GM12874 (cell line): ENCODE measurements around the gene CSNK1G1.

Experiments
- TF ChIP-seq, protein P1 (sequence below): IDR thresholded peaks from 2 replicates; pipeline ENCODE4 v1.5.1; 2011; ENCODE audit warnings: low read depth, mild to moderate bottlenecking, control low read depth, low read length, moderate library complexity; ENCODE audit not compliant: insufficient read depth

CSNK1G1 gene

GRCh38 chr15:64148168-64148567 lies 207.8 kb downstream of the CSNK1G1 start:
- TF ChIP-seq, protein P1, sequence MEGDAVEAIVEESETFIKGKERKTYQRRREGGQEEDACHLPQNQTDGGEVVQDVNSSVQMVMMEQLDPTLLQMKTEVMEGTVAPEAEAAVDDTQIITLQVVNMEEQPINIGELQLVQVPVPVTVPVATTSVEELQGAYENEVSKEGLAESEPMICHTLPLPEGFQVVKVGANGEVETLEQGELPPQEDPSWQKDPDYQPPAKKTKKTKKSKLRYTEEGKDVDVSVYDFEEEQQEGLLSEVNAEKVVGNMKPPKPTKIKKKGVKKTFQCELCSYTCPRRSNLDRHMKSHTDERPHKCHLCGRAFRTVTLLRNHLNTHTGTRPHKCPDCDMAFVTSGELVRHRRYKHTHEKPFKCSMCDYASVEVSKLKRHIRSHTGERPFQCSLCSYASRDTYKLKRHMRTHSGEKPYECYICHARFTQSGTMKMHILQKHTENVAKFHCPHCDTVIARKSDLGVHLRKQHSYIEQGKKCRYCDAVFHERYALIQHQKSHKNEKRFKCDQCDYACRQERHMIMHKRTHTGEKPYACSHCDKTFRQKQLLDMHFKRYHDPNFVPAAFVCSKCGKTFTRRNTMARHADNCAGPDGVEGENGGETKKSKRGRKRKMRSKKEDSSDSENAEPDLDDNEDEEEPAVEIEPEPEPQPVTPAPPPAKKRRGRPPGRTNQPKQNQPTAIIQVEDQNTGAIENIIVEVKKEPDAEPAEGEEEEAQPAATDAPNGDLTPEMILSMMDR = no peak

DNA sequence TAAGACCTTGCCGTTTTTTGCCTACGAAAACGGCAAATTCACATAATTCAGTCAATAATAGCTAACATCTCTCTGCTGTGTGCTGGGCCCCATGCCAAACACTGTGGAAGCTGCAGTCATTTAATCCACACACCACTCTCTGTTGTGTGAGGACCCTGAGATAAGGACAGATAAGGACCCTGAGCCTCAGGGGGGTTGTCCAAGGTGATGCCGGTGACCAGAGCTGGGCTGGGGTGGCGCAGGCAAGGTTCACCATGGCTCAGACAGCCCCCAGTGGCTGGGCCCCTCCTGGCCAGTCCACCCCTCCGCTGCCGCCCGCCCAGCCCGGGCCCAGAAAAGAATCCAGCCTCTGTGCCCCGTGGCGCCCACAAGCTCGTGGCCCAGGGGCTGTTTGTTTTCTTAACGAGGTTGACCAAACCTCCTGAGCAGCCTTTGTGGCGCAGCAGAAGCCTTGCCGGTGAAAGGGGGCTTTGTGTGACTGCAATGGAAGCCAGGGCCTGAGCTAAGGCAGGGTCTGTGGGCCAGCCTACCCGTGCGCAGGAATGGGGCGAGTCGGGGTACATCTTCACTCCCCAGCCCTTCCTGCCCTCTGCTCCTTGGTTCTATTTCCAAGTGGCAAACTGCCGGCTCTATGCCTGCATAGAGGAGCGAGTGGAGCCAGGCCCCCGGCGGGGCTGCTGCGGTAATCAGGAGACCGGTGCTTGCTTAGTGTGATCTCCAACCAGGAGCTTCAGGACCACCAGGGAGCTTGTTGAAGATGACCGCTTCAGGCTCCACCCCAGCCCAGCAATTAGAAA lies 208.9 kb downstream of the CSNK1G1 start:
- TF ChIP-seq, protein P1 = no peak

GRCh38 chr15:64146520-64146884 lies 209.5 kb downstream of the CSNK1G1 start:
- TF ChIP-seq, protein P1 = no peak

DNA sequence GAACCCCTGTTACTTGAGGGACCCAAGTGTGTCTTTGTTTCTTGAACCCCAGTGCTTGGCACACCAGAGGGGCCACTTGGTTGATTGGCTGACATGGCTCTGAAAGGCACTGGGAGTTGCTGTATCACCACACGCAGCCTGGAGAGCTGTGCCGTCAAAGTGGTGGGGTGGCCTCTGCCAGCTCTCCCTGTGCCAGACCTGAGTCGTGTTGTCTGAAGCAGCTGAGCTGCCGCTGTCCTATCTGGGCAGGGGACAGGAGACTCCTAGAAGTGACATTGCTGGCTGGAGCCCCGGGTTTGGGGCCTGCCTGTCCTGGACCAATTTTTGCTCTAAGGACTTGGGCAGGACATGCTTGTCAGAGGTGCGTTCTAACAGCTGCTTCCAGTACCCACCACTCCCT lies 209.9 kb downstream of the CSNK1G1 start:
- TF ChIP-seq, protein P1 = no peak

DNA sequence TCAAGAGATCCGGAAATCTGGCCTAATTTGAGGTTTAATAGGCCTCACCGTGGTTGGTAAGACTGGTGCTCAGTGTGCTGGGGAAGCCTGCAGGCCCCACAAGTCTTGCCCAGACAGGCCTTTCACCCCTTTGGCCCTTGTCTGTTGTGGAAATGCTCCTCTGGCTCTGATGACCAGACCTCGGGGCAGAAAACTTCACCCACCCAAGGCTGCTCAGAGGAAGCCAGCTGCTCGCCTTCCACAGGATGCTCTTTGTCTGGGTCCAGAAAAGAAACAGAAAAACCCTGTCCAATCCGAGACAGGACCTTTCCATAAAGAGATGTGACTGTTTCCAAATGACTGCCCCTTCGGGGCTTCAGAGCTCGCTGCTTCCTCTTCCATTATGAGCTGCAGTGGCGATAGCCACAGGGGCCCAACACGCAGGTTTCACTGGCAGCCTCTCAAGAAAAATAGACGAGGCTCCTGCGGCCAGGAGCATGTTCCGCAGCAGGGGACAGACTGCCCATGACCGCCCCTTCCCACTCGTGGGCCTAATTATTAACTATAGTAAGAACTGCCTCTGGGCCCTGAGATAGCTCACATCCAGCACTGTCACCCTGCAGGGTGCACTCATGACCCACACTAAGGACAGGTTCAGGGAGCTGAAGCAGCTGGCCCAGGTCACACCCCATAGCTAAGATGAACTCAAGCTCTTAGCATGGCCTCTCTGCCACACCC lies 211.2 kb downstream of the CSNK1G1 start:
- TF ChIP-seq, protein P1 = no peak

- TF ChIP-seq, protein P1 = no peak
Measured at GRCh38 chr15:64144192-64144564, 211.8 kb downstream of the CSNK1G1 start.

GRCh38 chr15:64143276-64143675 lies 212.7 kb downstream of the CSNK1G1 start:
- TF ChIP-seq, protein P1 = no peak
